Tibial nerve (tissue), 4 donors: ENCODE measurements around the gene ECSIT. TPM values are rescaled to one million over a fixed set of nuclear protein-coding genes. Genes with fewer than 3 reads are reported as not detected.

Source experiments
- DNase-seq, 2 donors: peaks; one replicate each; pipeline ENCODE4 v3.0.0-alpha.2; 2019; ENCODE audit warnings: low spot score in 2 of 2
- H3K27ac ChIP-seq, 4 donors: fragments of 200-600 bp; sonication (generic) in 3 of 4; one replicate each; pipeline ENCODE4 v1.5.1; 2017 to 2019; ENCODE audit warnings: mild to moderate bottlenecking in 1 of 4
- H3K27me3 ChIP-seq, 2 donors: fragments of 200-600 bp; sonication (generic) in 1 of 2; one replicate each; pipeline versions ENCODE4 v1.5.1 to v1.6.0; 2017 to 2019
- H3K36me3 ChIP-seq, 3 donors: fragments of 200-600 bp; sonication (generic); one replicate each; pipeline ENCODE4 v1.5.1; 2018 to 2019
- H3K4me1 ChIP-seq, 4 donors: fragments of 200-600 bp; sonication (generic) in 3 of 4; one replicate each; pipeline ENCODE4 v1.5.1; 2017 to 2019
- H3K4me3 ChIP-seq, 4 donors: fragments of 200-600 bp; sonication (generic) in 3 of 4; one replicate each; pipeline ENCODE4 v1.5.1; 2017 to 2019; ENCODE audit warnings: mild to moderate bottlenecking in 1 of 4, moderate library complexity in 1 of 4
- H3K9me3 ChIP-seq, 4 donors: fragments of 200-600 bp; sonication (generic) in 3 of 4; one replicate each; pipeline ENCODE4 v1.5.1; 2017 to 2019
- CTCF ChIP-seq, 5 experiments: fragments of 200-600 bp in 3 of 5; fragments of 450-650 bp in 2 of 5; sonication (generic) in 3 of 5; IDR thresholded peaks; one replicate each; pipeline ENCODE4 v1.5.1; 2016 to 2019; ENCODE audit warnings: antibody characterized with exemption in 5 of 5, mild to moderate bottlenecking in 3 of 5, moderate library complexity in 2 of 5
- EP300 ChIP-seq, 2 donors: sonication (generic); formaldehyde crosslinking; IDR thresholded peaks; one replicate each; pipeline ENCODE4 v1.6.1; 2017; ENCODE audit warnings: antibody characterized with exemption in 2 of 2, mild to moderate bottlenecking in 1 of 2
- POLR2A ChIP-seq, 2 donors: fragments of 450-650 bp; IDR thresholded peaks; one replicate each; pipeline ENCODE4 v1.6.1; 2017; ENCODE audit warnings: antibody characterized with exemption in 2 of 2, mild to moderate bottlenecking in 2 of 2, moderate library complexity in 2 of 2
- WGBS, 2 donors: methylation state at CpG; one replicate each; pipeline ENCODE4 v1.1.5; 2018; 5-methylcytosine and 5-hydroxymethylcytosine counted together
- total RNA-seq, 4 donors: library from RNA; depleted of rRNA; stranded (reverse); fragments of >200 nt; gene quantifications; one replicate each; pipeline ENCODE4 v1.1.0, GENCODE V29; 2016

Gene ECSIT
- total RNA-seq, 4 donors from 2014 or later: 45.2 to 81.6 (median 58.4) TPM

DNA sequence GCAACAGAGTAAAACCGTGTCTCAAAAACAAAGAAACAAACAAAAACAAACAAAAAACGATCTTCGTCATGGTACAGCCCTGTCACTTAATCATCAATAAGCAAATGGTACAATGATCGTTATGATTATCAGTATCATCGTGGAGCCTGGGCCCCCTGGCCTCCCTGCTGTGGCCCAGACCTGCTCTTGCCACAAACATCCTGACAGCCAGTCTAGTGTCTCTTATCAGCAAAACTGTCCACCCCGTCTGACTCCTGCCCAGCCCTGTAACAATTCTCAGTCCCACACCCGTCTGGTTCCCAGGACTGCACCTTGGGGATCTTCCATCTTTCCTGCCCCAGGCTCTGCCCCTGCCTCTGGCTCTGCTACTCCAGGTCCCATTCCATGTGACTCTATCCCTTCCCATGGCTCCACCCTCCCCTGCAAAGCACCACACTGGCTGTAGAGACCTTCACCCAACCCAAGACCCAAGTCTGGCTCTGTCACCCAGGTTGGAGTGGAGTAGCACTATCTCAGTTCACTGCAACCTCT is 29.0 kb downstream of the ECSIT start:
- Histone ChIP-seq H3K4me1 (peaks cover 0 to 6% (median 0%) of the 10 kb centered on the region in 4 donors), H3K27me3 (no peaks in the 10 kb centered on the region), H3K27ac (no peak overlapping the region), H3K36me3 (peaks cover 0 to 72% (median 0%) of the 10 kb centered on the region in 3 donors), H3K9me3 (no peaks in the 10 kb centered on the region), H3K4me3 (no peak overlapping the region)
- 77% methylated on average over 7 of the region's 7 CpGs for WGBS, 2 donors
- no peak for DNase-seq
- TF ChIP-seq CTCF (IDR thresholded peaks at IDR 0.05) (no peak), EP300 (IDR thresholded peaks at IDR 0.05) (no peak), POLR2A (IDR thresholded peaks at IDR 0.05) (no peak)

DNA sequence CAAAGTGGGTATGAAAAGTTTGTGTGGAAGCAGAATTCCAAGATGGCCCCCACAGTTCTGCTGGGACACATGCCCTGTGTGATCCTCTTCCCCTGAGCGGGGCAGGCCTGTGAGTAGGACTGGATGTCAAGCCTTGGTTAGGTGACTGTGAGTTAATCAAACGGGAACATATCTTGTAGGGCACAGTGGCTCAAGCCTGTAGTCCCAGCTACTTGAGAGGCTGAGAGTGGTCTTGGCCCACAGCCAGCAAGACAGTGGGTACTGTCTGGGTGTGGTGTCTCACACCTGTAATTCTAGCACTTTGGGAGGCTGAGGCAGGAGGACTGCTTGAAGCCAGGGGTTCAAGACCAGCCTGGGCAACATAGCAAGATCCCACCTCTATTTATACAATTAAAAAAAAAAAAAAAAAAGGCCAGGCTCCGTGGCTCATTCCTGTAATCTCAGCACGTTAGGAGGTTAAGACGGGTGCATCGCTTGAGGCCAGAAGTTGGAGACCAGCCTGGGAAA is 29.7 kb downstream of the ECSIT start:
- H3K27ac ChIP-seq: no peak overlapping the region
- no peaks in the 10 kb centered on the region for H3K4me1 ChIP-seq
- peaks cover 0 to 79% (median 0%) of the 10 kb centered on the region in 3 donors for H3K36me3 ChIP-seq
- no peaks in the 10 kb centered on the region for H3K9me3 ChIP-seq
- H3K27me3 ChIP-seq: no peaks in the 10 kb centered on the region
- no peak overlapping the region for H3K4me3 ChIP-seq
- WGBS, 2 donors: 92 to 97% methylated on average over 6 of the region's 6 CpGs
- TF ChIP-seq CTCF (IDR thresholded peaks at IDR 0.05) (no peak), EP300 (IDR thresholded peaks at IDR 0.05) (no peak), POLR2A (IDR thresholded peaks at IDR 0.05) (no peak)
- DNase-seq: no peak

DNA sequence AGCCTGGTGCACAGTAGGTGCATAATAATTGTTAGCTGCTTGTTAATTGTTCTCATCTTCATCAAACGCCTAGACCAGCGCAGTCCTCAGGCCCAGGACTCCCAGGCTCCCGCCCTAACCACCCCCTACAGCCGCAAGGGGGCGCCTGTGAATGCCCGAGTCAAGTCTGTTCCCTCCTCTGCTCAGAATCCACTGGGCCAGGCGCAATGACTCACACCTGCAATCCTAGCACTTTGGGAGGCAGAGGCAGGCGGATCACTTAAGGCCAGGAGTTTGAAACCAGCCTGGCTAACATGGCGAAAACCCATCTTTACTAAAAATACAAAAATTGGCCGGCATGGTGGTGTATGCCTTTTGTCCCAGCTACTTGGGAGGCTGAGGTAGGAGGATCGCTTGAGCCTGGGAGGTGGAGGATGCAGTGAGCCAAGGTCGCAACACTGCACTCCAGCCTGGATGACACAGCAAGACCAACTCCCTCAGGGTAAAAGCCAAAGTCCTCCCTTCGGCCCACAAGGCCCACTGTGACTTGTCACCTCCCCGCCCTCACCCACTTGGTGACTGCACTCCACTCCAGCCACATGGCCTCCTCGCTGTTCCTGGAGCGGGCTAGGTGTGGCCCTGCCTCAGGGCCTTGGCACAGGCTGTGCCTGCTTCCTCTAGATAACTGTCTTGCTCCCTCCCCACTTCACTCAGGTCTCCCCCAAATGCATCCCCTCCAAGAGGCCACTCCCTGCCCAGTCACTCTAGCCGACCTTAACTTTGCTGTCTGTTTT is 32.4 kb downstream of the ECSIT start:
- peak; percentile 37 to 50 (median 43) for TF ChIP-seq CTCF (IDR thresholded peaks at IDR 0.05)
- no peak for TF ChIP-seq EP300 (IDR thresholded peaks at IDR 0.05)
- no peak overlapping the region for H3K4me3 ChIP-seq
- no peaks in the 10 kb centered on the region for H3K9me3 ChIP-seq
- DNase-seq: peak; percentile 31 to 57
- H3K27me3 ChIP-seq: no peaks in the 10 kb centered on the region
- H3K27ac ChIP-seq: no peak overlapping the region
- H3K36me3 ChIP-seq: peaks cover 0 to 91% (median 0%) of the 10 kb centered on the region in 3 donors
- WGBS, 2 donors: 64 to 67% methylated on average over 17 of the region's 17 CpGs
- H3K4me1 ChIP-seq: no peaks in the 10 kb centered on the region

DNA sequence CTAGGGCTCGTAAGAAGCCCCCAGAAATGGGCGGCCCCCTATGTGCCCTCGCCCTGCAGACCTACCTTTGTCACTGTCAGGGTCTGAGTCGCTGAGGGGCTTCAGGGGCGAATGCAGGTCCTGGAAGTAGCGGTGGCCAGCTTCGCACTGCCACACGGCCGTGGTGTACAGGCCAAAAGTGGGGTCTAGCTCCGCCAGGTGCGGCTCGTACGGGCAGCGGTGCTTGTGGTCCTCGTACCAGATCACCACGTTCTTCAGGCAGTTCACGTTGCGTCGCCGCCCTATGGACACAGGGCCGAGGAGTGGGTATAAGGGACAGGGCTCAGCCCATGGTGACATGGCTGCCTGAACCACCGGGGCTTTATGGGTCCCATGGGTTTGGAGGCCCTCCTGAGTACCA is 33.0 kb downstream of the ECSIT start:
- no peaks in the 10 kb centered on the region for H3K27me3 ChIP-seq
- 93 to 94% methylated on average over 20 to 22 of the region's 22 CpGs for WGBS, 2 donors
- H3K27ac ChIP-seq: no peak overlapping the region
- H3K36me3 ChIP-seq: peaks cover 0 to 91% (median 0%) of the 10 kb centered on the region in 3 donors
- TF ChIP-seq EP300 (IDR thresholded peaks at IDR 0.05): no peak
- TF ChIP-seq POLR2A (IDR thresholded peaks at IDR 0.05): no peak
- DNase-seq: no peak
- no peak overlapping the region for H3K4me3 ChIP-seq
- H3K4me1 ChIP-seq: no peaks in the 10 kb centered on the region
- no peaks in the 10 kb centered on the region for H3K9me3 ChIP-seq

DNA sequence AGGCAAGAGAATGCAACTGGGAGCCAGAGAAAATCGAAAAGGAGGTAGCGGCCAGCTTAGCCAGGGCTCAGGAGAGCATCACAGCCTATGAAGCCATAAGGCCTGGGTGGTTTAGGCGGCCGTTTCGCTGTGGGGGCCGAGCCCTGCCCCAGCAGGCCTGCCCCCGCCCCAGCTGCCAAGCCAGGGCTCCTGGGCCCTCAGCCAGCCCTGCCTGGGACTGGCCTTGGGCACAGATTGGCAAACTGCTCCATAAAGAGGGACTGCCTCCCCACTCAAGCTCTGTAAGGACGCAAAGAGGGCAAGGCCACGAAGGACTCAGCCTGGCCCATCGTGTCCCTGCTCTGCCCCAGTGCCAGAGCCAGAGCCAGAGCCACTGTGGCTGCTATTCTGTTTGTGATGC is 33.5 kb downstream of the ECSIT start:
- Histone ChIP-seq H3K4me3 (no peak overlapping the region), H3K27ac (no peak overlapping the region), H3K36me3 (peaks cover 0 to 91% (median 0%) of the 10 kb centered on the region in 3 donors), H3K27me3 (no peaks in the 10 kb centered on the region), H3K9me3 (no peaks in the 10 kb centered on the region), H3K4me1 (no peaks in the 10 kb centered on the region)
- no peak for TF ChIP-seq POLR2A (IDR thresholded peaks at IDR 0.05)
- no peak for TF ChIP-seq CTCF (IDR thresholded peaks at IDR 0.05)
- no peak for TF ChIP-seq EP300 (IDR thresholded peaks at IDR 0.05)
- 87 to 88% methylated on average over 9 to 10 of the region's 10 CpGs for WGBS, 2 donors
- DNase-seq: no peak
